HS-5 (cell line): ENCODE measurements around the gene GMDS.
"Not testable (repeated sequence)": the region's sequence is repeated elsewhere in the genome, so short reads cannot be mapped to it uniquely, and the experiment has no call there.

Experiments used
- DNase-seq: peaks from one replicate; pipeline ENCODE4 v3.0.0-alpha.2; 2012; ENCODE audit warnings: low read depth

Gene GMDS

GRCh38 chr6:1858196-1858595 lies 387.2 kb downstream of the GMDS start:
- DNase-seq: no peak

DNA sequence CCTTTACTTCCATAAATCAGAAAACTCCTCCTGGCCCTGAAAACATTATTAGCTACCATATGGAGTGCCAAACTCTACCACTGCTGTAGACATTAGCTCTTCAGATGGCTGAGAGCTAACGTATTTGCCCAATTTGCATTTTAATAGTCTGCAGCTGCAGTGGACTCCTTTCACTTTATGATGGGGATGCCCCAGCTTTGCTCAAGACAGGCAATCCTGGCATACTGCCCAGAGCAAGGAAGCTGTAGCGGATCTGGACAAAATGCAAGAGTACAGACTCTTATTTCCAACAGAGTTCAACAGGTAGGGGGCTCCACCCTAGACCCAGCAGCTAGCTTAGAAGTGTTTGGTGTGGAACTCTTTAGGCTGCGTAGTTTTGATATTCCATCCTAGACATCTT lies 389.0 kb downstream of the GMDS start:
- no peak for DNase-seq

DNA sequence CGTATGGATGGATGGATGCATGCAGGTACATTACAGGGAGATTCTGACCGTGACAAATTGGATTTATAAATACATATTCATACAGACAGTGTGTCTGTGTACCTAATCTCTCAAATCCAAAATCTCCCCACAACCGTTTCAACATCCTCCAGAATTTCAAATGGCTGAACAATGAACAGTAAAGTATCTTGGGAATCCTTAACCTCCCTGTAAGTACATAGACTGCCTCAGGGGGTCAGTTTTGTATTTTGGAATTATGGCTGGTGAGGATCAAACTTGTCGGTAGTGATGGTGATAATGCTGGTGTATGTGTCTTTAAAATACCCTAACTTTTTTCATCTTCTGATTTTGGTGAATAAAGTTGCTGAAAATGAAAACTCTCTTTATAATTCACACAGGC lies 389.5 kb downstream of the GMDS start:
- DNase-seq: no peak

DNA sequence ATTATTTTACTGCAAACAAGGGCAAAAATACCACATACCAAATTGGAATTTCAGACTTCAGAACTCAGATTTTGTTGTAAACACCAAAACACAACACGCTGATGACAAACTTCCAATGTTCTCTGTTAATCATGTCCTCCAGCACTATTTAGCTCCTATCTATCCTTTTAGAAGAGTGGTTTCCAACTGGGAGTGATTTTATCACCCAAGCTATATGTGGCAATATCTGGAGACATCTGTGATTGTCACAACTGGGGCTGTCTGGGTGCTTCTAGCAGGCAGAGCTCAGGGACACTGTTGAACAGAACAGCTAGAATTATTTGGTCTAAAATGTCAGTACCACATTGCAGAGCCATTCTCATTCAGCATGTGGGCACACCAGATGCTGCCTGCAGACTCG lies 391.1 kb downstream of the GMDS start:
- no peak for DNase-seq

- DNase-seq: no peak
Measured at GRCh38 chr6:1853761-1854160, 391.6 kb downstream of the GMDS start.

- DNase-seq: no peak
Measured at GRCh38 chr6:1851681-1852456, 393.5 kb downstream of the GMDS start.

DNA sequence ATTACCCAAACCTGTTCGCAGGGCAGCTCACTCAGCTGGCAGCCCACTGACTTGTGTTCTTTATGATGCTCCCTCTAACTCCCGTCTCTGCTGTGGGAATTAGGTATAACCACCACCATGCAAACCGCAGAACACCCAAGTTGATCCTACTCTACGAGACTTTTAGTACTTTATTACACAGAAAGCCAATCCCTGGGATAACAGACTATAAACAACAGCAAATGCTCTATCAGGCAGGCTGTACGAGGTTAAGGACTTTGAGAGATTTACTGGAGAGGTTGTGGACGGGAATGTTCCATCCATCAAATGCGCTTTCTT lies 394.6 kb downstream of the GMDS start:
- no peak for DNase-seq

DNA sequence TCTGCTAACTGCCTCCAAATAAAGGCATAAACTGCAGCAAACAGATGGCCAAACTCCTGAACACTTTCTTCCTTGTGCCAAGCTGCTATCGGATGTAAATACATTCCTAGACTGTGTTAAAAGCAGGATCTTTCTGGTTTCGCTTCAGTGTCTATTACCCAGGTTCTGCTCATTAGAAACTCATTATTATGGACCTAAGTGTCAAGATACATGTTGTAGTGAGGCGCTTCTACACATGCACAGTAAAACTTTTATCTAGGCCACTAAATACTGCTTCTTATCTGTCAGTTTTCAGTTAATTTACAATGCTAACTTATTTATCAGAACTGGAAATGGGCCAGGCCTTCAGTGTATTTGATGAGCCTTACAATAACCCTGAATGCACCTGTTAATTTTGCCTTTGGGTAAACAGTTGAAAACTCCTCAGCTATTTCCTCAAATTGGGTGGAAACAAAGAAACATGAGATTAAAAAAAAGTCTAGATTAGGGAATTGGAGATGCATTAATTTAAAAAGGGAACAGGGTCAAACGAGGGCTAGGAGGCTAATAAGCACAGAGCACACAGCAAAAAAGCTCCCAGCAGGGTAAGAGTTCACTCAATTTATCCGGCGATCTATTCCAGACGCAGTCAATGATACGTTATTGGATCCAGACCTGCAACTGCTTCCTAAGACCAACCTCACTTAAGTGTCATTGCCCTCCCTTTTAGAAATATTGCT lies 395.1 kb downstream of the GMDS start:
- DNase-seq: no peak

- no peak for DNase-seq
Measured at GRCh38 chr6:1849691-1850090, 395.7 kb downstream of the GMDS start.

GRCh38 chr6:1848752-1849151 lies 396.7 kb downstream of the GMDS start:
- DNase-seq: no peak

DNA sequence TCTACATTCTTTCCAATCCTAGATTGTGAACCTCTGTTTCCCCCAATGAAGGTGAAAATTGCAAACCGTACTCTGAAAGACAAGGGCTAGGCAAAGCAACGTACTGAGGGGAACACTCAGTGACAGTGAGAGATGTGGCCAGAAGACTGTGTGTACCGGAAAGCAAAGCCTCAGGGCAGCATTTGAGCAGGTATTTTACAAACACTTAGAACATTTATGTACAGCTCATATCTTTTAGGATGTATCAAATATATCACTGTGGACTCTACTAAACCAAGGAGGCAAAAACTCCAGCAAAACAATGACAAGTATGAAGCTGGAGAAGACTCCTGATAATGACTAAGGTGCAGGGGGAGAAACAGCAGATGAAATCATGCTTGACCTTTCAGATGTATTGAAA lies 398.8 kb downstream of the GMDS start:
- DNase-seq: no peak

GRCh38 chr6:1845543-1845942 lies 399.9 kb downstream of the GMDS start:
- DNase-seq: not testable (repeated sequence)

- DNase-seq: no peak
Measured at GRCh38 chr6:1842334-1842733, 403.1 kb downstream of the GMDS start.

- DNase-seq: no peak
Measured at GRCh38 chr6:1841136-1841535, 404.3 kb downstream of the GMDS start.

DNA sequence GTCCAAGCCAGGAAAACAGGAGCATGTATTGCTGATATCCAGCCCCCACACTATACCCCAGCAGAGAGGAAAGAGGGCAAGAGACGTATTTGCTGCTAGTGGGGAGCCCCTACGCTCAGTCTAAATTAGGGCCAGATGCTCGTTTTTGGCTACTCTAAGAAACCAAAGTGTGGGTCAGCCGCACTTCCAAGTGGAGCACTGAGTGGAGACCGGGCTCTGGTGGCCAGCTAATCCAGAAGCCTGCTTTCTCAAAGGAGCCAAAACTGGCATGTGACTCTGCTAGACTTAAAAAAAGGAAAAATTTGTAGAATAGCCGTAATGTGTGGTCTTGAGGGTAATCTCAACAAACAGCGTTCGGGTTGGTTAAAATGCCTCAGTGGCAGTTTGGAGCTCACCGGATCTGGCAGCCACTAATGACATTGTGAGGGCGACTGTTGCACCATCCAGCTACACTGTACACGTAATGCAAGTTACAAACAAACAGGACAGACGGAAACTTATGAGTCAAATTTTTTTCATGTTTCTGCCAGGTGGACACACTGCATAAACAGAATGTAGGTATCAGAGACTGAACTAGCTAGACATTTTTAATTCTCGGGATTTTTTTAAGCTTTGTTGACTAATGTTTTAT lies 404.8 kb downstream of the GMDS start:
- no peak for DNase-seq

- no peak for DNase-seq
Measured at GRCh38 chr6:1839361-1839760, 406.0 kb downstream of the GMDS start.

GRCh38 chr6:1838604-1839213 lies 406.7 kb downstream of the GMDS start:
- DNase-seq: no peak

- no peak for DNase-seq
Measured at GRCh38 chr6:1837826-1838225, 407.6 kb downstream of the GMDS start.

- no peak for DNase-seq
Measured at GRCh38 chr6:1836690-1837089, 408.7 kb downstream of the GMDS start.

DNA sequence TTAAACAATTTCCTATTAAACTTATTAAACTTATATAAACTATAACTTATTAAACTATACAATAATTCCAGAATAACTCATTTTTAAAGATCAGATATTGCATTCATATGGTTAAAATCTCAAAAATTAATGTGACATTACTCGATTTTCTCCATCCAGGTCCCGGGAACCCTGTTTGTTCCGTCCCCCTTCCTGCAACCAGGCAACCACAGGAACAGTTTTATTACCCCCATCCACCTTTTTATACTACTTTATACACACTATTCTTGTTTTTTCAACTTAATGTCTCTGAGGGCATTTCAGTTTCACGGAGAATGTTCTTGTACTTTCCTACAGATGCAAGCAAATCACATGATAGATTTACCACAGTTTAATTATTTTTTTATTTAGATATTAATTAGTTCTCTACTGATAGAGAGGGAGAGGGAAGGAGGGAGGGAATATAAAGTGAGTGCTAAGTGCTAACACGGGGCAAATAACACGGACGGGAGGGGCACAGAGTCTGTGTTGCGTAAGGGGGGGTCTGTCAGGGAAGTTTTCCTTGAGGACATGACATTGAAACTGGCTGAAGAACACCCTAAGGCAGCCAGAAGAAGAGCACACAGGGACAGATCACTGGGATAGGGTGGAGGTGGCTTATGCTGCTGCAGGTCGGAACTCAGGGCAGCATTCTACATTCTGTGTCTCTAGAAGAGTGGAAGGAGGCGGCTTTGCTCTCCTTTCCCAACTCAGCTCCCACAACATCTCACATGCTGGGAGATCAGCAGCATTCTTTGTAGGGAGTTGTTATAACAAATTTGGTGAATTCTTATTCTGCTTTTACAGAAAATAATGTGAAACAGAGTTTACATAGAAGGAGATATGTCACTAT lies 410.5 kb downstream of the GMDS start:
- DNase-seq: no peak

GRCh38 chr6:1834207-1834606 lies 411.2 kb downstream of the GMDS start:
- no peak for DNase-seq
